MCF 10A (cell line): Measurements from ENCODE around the gene EXOC2. TPM values are rescaled to one million over a fixed set of nuclear protein-coding genes. Genes with fewer than 3 reads are reported as not detected.

Experiments used
- BruUV-seq: library from RNA; stranded (reverse); fragments of 400-500 nt; replicated peaks from 2 replicates; lab custom pipeline; 2021; lab: Mats Ljungman, UMichigan
- CTCF ChIA-PET: fragments of 300-600 bp; sonication (Branson Sonifier 250); formaldehyde crosslinking; extraction: SDS; loops from one replicate; lab custom pipeline; 2021; ENCODE audit warnings: antibody characterized with exemption, inconsistent platforms; lab: Yijun Ruan, JAX
- POLR2A ChIA-PET: fragments of 300-600, 350-650 bp; sonication (Branson Sonifier 250); formaldehyde crosslinking; extraction: SDS; loops from one replicate; lab custom pipeline; 2020; ENCODE audit warnings: antibody characterized with exemption, inconsistent platforms; lab: Yijun Ruan, JAX
- DNase-seq: peaks from one replicate; pipeline ENCODE4 v3.0.0-alpha.2; 2018; ENCODE audit not compliant: unreplicated experiment
- H3K27ac Mint-ChIP-seq: one replicate; pipeline ENCODE4 v1.8.0; 2022; ENCODE audit warnings: mild to moderate bottlenecking, low read depth, mixed read lengths; ENCODE audit not compliant: unreplicated experiment
- H3K27me3 Mint-ChIP-seq: one replicate; pipeline ENCODE4 v1.8.0; 2022; ENCODE audit warnings: mixed read lengths; ENCODE audit not compliant: insufficient read depth, unreplicated experiment
- H3K36me3 Mint-ChIP-seq: one replicate; pipeline ENCODE4 v1.8.0; 2022; ENCODE audit warnings: mild to moderate bottlenecking, moderate library complexity, mixed read lengths; ENCODE audit not compliant: insufficient read depth, unreplicated experiment
- H3K4me1 Mint-ChIP-seq: one replicate; pipeline ENCODE4 v1.8.0; 2022; ENCODE audit warnings: mixed read lengths; ENCODE audit not compliant: insufficient read depth, unreplicated experiment
- H3K4me3 Mint-ChIP-seq: one replicate; pipeline ENCODE4 v1.8.0; 2022; ENCODE audit warnings: mild to moderate bottlenecking, moderate library complexity, mixed read lengths; ENCODE audit not compliant: unreplicated experiment
- H3K9me3 Mint-ChIP-seq: one replicate; pipeline ENCODE4 v1.8.0; 2022; ENCODE audit warnings: mixed read lengths; ENCODE audit not compliant: unreplicated experiment
- intact Hi-C: fragments of 100-400 bp; cut with micrococcal nuclease; formaldehyde crosslinking; loops from 2 replicates; pipeline ENCODE4 v1.14.1; 2022
- total RNA-seq: library from RNA; stranded (reverse); gene quantifications from 2 replicates; pipeline ENCODE4 v1.2.3, GENCODE V29; 2022
- TF ChIP-seq, protein P1 (sequence below): fragments of 200-600 bp; IDR thresholded peaks from one replicate; pipeline ENCODE4 v1.8.0; 2022; ENCODE audit warnings: antibody characterized with exemption, mild to moderate bottlenecking; ENCODE audit not compliant: unreplicated experiment

The EXOC2 gene
- total RNA-seq, 1 experiment from 2014 or later, result 14.6 TPM

DNA sequence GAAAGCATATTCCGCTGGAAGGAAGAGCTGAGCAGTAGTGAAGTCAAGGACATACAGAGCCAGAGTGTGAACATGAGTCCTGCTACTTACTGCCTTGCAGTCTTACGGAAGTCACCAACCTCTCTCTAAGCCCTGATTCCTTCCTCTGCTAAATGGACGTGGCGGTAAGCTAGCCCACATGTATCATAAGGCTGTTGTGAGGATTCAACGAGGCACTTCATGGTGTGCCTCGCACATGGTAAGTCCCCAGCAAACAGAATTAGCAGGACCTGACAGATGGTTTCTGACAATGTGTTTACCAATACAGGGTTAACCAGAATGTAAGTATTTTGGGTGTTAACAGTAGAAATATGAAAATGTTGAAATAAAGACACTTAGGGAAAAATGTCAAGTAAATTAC is 208.2 kb downstream of the EXOC2 start:
- CTCF ChIA-PET, result interaction anchor here (0.6 to 0.7 kb wide), 2 partner anchors 109 to 295 kb away, joined by 3 to 8 read pairs; no protein-coding TSS in a partner anchor
- BruUV-seq, result no TSS peak
- POLR2A ChIA-PET, result interaction anchor here (0.7 to 1.3 kb wide), 4 partner anchors 10 to 289 kb away, joined by 3 to 4 read pairs (median 4); no protein-coding TSS in a partner anchor
- no peaks in the 10 kb centered on the region for H3K9me3 Mint-ChIP-seq
- H3K4me3 Mint-ChIP-seq, result no peak overlapping the region
- DNase-seq, result no peak
- peak overlapping the region; percentile 10 for H3K27ac Mint-ChIP-seq
- H3K36me3 Mint-ChIP-seq, result peaks cover 10% of the 10 kb centered on the region
- H3K27me3 Mint-ChIP-seq, result no peaks in the 10 kb centered on the region
- peaks cover 9% of the 10 kb centered on the region for H3K4me1 Mint-ChIP-seq
- TF ChIP-seq, protein P1, sequence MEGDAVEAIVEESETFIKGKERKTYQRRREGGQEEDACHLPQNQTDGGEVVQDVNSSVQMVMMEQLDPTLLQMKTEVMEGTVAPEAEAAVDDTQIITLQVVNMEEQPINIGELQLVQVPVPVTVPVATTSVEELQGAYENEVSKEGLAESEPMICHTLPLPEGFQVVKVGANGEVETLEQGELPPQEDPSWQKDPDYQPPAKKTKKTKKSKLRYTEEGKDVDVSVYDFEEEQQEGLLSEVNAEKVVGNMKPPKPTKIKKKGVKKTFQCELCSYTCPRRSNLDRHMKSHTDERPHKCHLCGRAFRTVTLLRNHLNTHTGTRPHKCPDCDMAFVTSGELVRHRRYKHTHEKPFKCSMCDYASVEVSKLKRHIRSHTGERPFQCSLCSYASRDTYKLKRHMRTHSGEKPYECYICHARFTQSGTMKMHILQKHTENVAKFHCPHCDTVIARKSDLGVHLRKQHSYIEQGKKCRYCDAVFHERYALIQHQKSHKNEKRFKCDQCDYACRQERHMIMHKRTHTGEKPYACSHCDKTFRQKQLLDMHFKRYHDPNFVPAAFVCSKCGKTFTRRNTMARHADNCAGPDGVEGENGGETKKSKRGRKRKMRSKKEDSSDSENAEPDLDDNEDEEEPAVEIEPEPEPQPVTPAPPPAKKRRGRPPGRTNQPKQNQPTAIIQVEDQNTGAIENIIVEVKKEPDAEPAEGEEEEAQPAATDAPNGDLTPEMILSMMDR, result no peak
- intact Hi-C loops, result no loop called here

DNA sequence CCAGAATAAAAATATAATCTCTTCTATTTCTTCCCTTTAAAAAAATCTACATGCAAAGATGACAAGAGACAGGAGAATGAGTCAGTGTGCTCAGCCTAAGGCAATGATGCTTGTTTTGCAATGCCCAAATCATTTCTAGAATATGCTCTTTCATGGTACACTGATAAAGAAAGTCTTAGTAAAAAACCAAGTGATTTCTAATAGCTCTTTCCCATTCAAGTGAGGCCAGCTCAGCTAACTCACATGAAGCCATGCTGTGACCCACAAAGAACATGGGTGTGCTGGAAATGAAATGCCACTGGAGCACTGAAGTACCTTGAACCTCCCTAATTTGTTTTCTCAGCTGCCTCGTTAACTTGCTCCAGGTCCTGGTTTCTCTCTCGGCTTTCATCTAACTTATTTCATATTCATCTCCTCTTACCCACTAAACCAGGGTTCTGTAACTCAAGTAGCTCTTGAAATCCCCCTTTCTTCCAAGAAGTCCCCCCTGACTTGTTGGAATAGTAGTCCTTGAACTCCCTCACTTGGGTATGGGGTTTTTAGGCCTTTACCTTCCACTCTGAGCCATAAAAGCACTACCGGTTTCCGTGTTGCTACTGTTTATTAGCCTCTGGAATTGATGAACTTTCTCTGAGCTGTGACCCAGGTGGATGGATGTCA is 208.7 kb downstream of the EXOC2 start:
- no peaks in the 10 kb centered on the region for H3K27me3 Mint-ChIP-seq
- H3K9me3 Mint-ChIP-seq, result no peaks in the 10 kb centered on the region
- BruUV-seq, result no TSS peak
- H3K36me3 Mint-ChIP-seq, result peaks cover 10% of the 10 kb centered on the region
- peak overlapping the region; percentile 10 for H3K27ac Mint-ChIP-seq
- DNase-seq, result peak; percentile 33
- TF ChIP-seq, protein P1, result no peak
- CTCF ChIA-PET, result interaction anchor here (0.6 to 0.7 kb wide), 3 partner anchors 90 to 295 kb away, joined by 3 to 8 read pairs (median 3); no protein-coding TSS in a partner anchor
- H3K4me1 Mint-ChIP-seq, result peaks cover 9% of the 10 kb centered on the region
- no peak overlapping the region for H3K4me3 Mint-ChIP-seq
- intact Hi-C loops, result no loop called here
- POLR2A ChIA-PET, result interaction anchor here (0.7 to 1.3 kb wide), 3 partner anchors 9 to 289 kb away, joined by 3 to 4 read pairs (median 4); no protein-coding TSS in a partner anchor

DNA sequence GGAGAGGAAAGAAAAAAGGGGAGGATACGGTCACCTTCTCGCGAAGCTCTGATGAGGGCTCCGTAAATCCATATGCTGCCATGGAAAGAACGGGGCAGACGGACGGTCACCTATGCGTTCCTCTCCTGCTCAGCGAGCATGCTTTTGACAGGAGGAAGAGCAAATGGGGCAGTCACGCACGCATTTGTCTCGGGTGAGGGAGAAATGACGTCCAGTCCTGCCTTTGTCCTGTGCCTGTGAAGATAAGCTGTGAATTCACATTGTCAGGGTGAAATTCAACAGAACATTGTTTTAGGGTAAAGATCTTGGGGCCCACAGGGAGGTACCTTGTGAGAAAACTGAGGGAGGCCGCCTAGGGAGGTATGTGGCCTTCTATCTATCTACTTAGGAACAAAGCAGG is 217.6 kb downstream of the EXOC2 start:
- no peak overlapping the region for H3K27ac Mint-ChIP-seq
- no peak for DNase-seq
- ChIA-PET POLR2A (interaction anchor here (0.6 to 1.2 kb wide), 4 partner anchors 9 to 434 kb away, joined by 3 to 4 read pairs (median 3); no protein-coding TSS in a partner anchor), CTCF (no interaction called here)
- no peaks in the 10 kb centered on the region for H3K4me1 Mint-ChIP-seq
- H3K4me3 Mint-ChIP-seq, result no peak overlapping the region
- peaks cover 21% of the 10 kb centered on the region for H3K27me3 Mint-ChIP-seq
- no peaks in the 10 kb centered on the region for H3K9me3 Mint-ChIP-seq
- no peaks in the 10 kb centered on the region for H3K36me3 Mint-ChIP-seq
- no TSS peak for BruUV-seq
- TF ChIP-seq, protein P1, result no peak
- intact Hi-C loops, result no loop called here

DNA sequence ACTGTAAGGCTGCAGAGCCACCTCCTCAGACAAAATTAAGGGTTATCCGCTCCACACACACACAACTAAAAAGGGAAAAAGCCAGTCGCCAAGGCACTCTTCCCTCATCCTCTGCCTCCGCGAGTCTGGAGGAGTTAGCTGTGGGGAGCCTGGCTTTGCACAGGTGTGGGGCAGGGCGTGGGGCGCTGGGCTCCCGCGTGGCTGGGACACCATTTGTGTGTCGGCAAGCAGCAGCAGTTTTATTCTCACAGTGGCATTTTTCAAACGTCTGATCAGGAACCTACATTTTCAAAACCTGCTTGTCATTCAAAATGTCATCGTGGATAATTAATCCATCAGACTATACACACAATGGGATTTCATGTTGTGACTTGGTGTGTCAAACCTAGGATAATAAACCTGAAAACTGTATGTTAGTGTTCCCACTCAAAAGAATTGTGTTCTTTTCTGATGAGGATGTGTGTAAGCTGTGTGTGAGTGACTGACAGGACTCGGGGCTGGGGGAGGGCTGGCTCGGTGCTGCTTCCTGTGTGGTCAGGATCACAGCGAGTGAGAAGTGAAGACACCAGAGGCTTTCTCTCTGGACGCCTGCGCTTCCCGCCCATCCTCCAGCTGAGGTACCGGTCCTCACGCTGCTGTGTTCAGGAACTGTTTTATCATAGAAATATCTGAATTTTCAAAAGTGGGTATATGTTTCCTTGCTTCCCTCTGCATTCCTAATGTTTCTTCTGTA is 218.3 kb downstream of the EXOC2 start:
- no peak for DNase-seq
- ChIA-PET POLR2A (interaction anchor here (0.6 to 1.2 kb wide), 2 partner anchors 10 to 52 kb away, joined by 3 to 4 read pairs; no protein-coding TSS in a partner anchor), CTCF (interaction anchor here (0.6 kb wide), 1 partner anchor 1151 kb away, joined by 3 read pairs; no protein-coding TSS in a partner anchor)
- TF ChIP-seq, protein P1, result no peak
- Mint-ChIP-seq H3K27me3 (peaks cover 21% of the 10 kb centered on the region), H3K9me3 (no peaks in the 10 kb centered on the region), H3K4me3 (no peak overlapping the region), H3K36me3 (no peaks in the 10 kb centered on the region), H3K4me1 (no peaks in the 10 kb centered on the region), H3K27ac (no peak overlapping the region)
- BruUV-seq, result no TSS peak
- intact Hi-C loops, result no loop called here
